PC-9 (cell line): Measurements from ENCODE around the gene RNF6. TPM values are rescaled to one million over a fixed set of nuclear protein-coding genes. Genes with fewer than 3 reads are reported as not detected.

Source experiments
- BruUV-seq: library from RNA; stranded (reverse); fragments of 400-500 nt; replicated peaks from 2 replicates; lab custom pipeline; 2021; lab: Mats Ljungman, UMichigan
- CTCF ChIA-PET: fragments of 300-600 bp; sonication (Branson Sonifier 250); formaldehyde crosslinking; loops from one replicate; lab custom pipeline; 2022; ENCODE audit warnings: antibody characterized with exemption; lab: Charles Lee
- POLR2A ChIA-PET: fragments of 300-600 bp; sonication (Branson Sonifier 250); formaldehyde crosslinking; loops from one replicate; lab custom pipeline; 2022; ENCODE audit warnings: antibody characterized with exemption; ENCODE audit not compliant: unreplicated experiment; lab: Charles Lee
- DNase-seq, 2 experiments: peaks; one replicate each; pipeline versions ENCODE4 v3.0.0 to v3.0.0-alpha.2; 2015 to 2022; ENCODE audit warnings: mixed read lengths in 1 of 2
- H2AFZ ChIP-seq: fragments of 200-600 bp; sonication (generic); 2 replicates; pipeline ENCODE4 v1.8.1; 2017; ENCODE audit warnings: antibody characterized with exemption
- H3F3A ChIP-seq: fragments of 200-600 bp; sonication (generic); 2 replicates; pipeline ENCODE4 v1.8.1; 2017; ENCODE audit warnings: antibody characterized with exemption, mild to moderate bottlenecking, low read depth; ENCODE audit not compliant: insufficient read depth
- H3K27ac ChIP-seq: fragments of 200-600 bp; sonication (generic); 2 replicates; pipeline ENCODE4 v1.6.1; 2016; ENCODE audit warnings: mixed run types
- H3K27me3 ChIP-seq: fragments of 200-600 bp; sonication (generic); 2 replicates; pipeline ENCODE4 v1.6.1; 2016; ENCODE audit warnings: low read depth, mixed run types; ENCODE audit not compliant: insufficient read depth
- H3K36me3 ChIP-seq: fragments of 200-600 bp; sonication (generic); 2 replicates; pipeline ENCODE4 v1.6.1; 2016; ENCODE audit warnings: low read depth, mixed run types
- H3K4me1 ChIP-seq: fragments of 200-600 bp; sonication (generic); replicated peaks from 2 replicates; pipeline ENCODE4 v1.6.1; 2016; ENCODE audit warnings: mixed run types; ENCODE audit not compliant: insufficient read depth
- H3K4me2 ChIP-seq: fragments of 200-600 bp; sonication (generic); 2 replicates; pipeline ENCODE4 v1.6.1; 2017; ENCODE audit warnings: mixed run types
- H3K4me3 ChIP-seq: fragments of 200-600 bp; sonication (generic); 2 replicates; pipeline ENCODE4 v1.6.1; 2016; ENCODE audit warnings: mixed run types
- H3K79me2 ChIP-seq: fragments of 200-600 bp; sonication (generic); 2 replicates; pipeline ENCODE4 v1.6.1; 2017; ENCODE audit warnings: low read depth, mixed run types
- H3K9me2 ChIP-seq: fragments of 200-600 bp; sonication (generic); 2 replicates; pipeline ENCODE4 v1.8.1; 2017; ENCODE audit warnings: mild to moderate bottlenecking; ENCODE audit not compliant: insufficient read depth
- H3K9me3 ChIP-seq: fragments of 200-600 bp; sonication (generic); 2 replicates; pipeline ENCODE4 v1.8.1; 2016; ENCODE audit warnings: low read depth; ENCODE audit not compliant: insufficient read depth
- H4K20me1 ChIP-seq: fragments of 200-600 bp; sonication (generic); 2 replicates; pipeline ENCODE4 v1.8.1; 2017; ENCODE audit not compliant: insufficient read depth
- CTCF ChIP-seq: fragments of 200-600 bp; sonication (generic); conservative IDR thresholded peaks from 2 replicates; pipeline ENCODE4 v1.6.1; 2017; ENCODE audit warnings: mixed run types, antibody characterized with exemption, mild to moderate bottlenecking, moderate library complexity
- EZH2 ChIP-seq: fragments of 200-600 bp; sonication (generic); IDR thresholded peaks from 2 replicates; pipeline ENCODE4 v1.8.0; 2017; ENCODE audit warnings: antibody characterized with exemption, low read depth
- intact Hi-C: fragments of 100-400 bp; cut with micrococcal nuclease; formaldehyde crosslinking; loops from one replicate; pipeline ENCODE4 v1.10.0; 2022; ENCODE audit not compliant: unreplicated experiment
- total RNA-seq: library from RNA; stranded (reverse); gene quantifications from 2 replicates; pipeline ENCODE4 v1.2.3, GENCODE V29; 2021

Gene RNF6
- total RNA-seq, 1 experiment from 2014 or later, result 30.3 TPM

GRCh38 chr13:26220575-26220974, 1.5 kb downstream of the RNF6 start:
- no TSS peak for BruUV-seq
- H3K4me1 ChIP-seq, result peaks cover 10% of the 10 kb centered on the region
- POLR2A ChIA-PET, result no interaction called here
- no peak overlapping the region for H3K27ac ChIP-seq
- H3F3A ChIP-seq, result 0 out of 2 replicates have a peak, but pooled peaks cover 4% of the 10 kb centered on the region
- peaks cover 22% of the 10 kb centered on the region for H3K79me2 ChIP-seq
- peak in 1 of 2 experiments; percentile 61 for DNase-seq
- H4K20me1 ChIP-seq, result peaks cover 7% of the 10 kb centered on the region
- H3K36me3 ChIP-seq, result peaks cover 34% of the 10 kb centered on the region
- no peak for TF ChIP-seq CTCF
- no peak for TF ChIP-seq EZH2
- H3K9me2 ChIP-seq, result no peaks in the 10 kb centered on the region
- peak overlapping the region; percentile 83 for H3K4me3 ChIP-seq
- CTCF ChIA-PET, result no interaction called here
- no peaks in the 10 kb centered on the region for H3K27me3 ChIP-seq
- H3K4me2 ChIP-seq, result peak overlapping the region; percentile 90
- H2AFZ ChIP-seq, result no peak overlapping the region
- intact Hi-C loops, result no loop called here
- no peaks in the 10 kb centered on the region for H3K9me3 ChIP-seq

- 0 out of 2 replicates have a peak, but pooled peaks cover 4% of the 10 kb centered on the region for H3F3A ChIP-seq
- no peaks in the 10 kb centered on the region for H3K9me3 ChIP-seq
- POLR2A ChIA-PET, result no interaction called here
- H3K4me3 ChIP-seq, result peak overlapping the region; percentile 83; the same call in 1 of the 2 replicates
- no peak overlapping the region for H3K27ac ChIP-seq
- no peak for TF ChIP-seq CTCF
- TF ChIP-seq EZH2, result no peak
- H3K79me2 ChIP-seq, result peaks cover 22% of the 10 kb centered on the region
- no peak overlapping the region for H2AFZ ChIP-seq
- BruUV-seq, result no TSS peak
- H3K27me3 ChIP-seq, result no peaks in the 10 kb centered on the region
- H3K4me1 ChIP-seq, result peaks cover 10% of the 10 kb centered on the region
- CTCF ChIA-PET, result no interaction called here
- H4K20me1 ChIP-seq, result peaks cover 11% of the 10 kb centered on the region
- no peak for DNase-seq
- H3K36me3 ChIP-seq, result peaks cover 42% of the 10 kb centered on the region
- H3K4me2 ChIP-seq, result peak overlapping the region; percentile 90
- H3K9me2 ChIP-seq, result no peaks in the 10 kb centered on the region
- intact Hi-C loops, result no loop called here
These were observed 2.4 kb downstream of the RNF6 start for GRCh38 chr13:26219726-26220125.

GRCh38 chr13:26216042-26216441, 6.1 kb downstream of the RNF6 start:
- Histone ChIP-seq H3K9me2 (no peaks in the 10 kb centered on the region), H3F3A (0 out of 2 replicates have a peak, but pooled peaks cover 4% of the 10 kb centered on the region), H4K20me1 (peaks cover 9% of the 10 kb centered on the region), H3K27me3 (no peaks in the 10 kb centered on the region), H3K4me2 (no peak overlapping the region), H2AFZ (no peak overlapping the region), H3K27ac (no peak overlapping the region), H3K79me2 (peaks cover 16% of the 10 kb centered on the region), H3K4me3 (no peak overlapping the region), H3K9me3 (no peaks in the 10 kb centered on the region), H3K36me3 (peaks cover 63% of the 10 kb centered on the region), H3K4me1 (peaks cover 10% of the 10 kb centered on the region)
- ChIA-PET POLR2A (no interaction called here), CTCF (no interaction called here)
- BruUV-seq, result no TSS peak
- TF ChIP-seq EZH2, result no peak
- no peak for TF ChIP-seq CTCF
- intact Hi-C loops, result no loop called here
- DNase-seq, result no peak
